ENCODE results near the gene RAPGEF4.

Gene RAPGEF4

GRCh38 chr2:172735582-172736423 lies at the start of gene RAPGEF4:
RAPGEF4 (plus strand) TSS chr2:172735845; CDS start chr2:172735984, 139 bp downstream.
- no peak for DNase-seq (ENCODE audit: low read depth)

GRCh38 chr2:172693037-172693436 lies 42.6 kb upstream of the RAPGEF4 start:
- peak; percentile 83 for DNase-seq (ENCODE audit: low read depth)

DNA sequence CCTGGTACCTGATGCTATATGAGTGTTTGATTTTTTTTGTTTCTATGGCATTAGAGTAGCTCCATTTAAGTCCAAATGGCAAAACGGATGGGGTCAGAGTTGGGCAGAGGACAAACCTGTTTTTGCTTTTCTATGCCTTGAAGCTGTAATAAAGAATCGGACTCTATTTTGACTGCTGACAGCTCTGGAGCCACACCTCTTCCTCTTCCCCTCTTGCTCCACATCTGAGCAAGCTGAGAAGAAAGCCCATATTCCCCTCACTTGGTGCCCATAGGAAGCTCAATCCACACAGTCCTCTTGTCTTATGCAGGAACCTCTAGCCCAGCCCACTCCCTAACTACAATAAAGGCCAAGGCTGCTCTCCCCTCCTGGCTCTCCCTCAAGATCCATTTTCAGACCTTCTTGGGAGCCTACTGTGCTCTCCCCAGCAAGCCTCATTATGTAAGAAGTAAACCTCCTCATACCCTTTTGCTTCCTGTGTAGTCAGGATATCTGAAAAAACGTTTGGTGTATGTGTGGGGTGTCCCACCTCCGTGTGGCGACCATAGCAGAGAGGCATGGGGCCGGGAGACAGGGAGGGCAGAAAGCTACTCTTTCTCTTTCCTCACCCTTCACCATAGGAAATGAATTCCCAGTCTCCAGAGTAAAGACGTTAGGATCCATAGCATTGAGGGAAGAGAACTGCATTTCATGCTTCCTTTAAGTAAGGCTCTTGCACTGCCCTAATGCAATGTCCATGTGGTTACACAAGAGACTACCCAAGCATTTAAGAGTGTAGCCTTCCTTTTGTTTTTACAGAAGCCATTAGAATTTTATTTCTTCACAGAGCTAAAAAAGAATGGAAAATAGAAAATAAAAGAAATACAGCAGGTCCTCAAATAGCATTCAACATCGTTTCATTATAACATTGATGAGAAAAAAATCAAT lies 41.9 kb upstream of the RAPGEF4 start:
- no peak for DNase-seq (ENCODE audit: low read depth)

GRCh38 chr2:172697296-172697695 lies 38.3 kb upstream of the RAPGEF4 start:
- no peak for DNase-seq (ENCODE audit: low read depth)

- peak; percentile 77 for DNase-seq (ENCODE audit: low read depth)
Observed at GRCh38 chr2:172698041-172698863, 37.4 kb upstream of the RAPGEF4 start.

GRCh38 chr2:172701250-172701649 lies 34.4 kb upstream of the RAPGEF4 start:
- DNase-seq (ENCODE audit: low read depth) = no peak

DNA sequence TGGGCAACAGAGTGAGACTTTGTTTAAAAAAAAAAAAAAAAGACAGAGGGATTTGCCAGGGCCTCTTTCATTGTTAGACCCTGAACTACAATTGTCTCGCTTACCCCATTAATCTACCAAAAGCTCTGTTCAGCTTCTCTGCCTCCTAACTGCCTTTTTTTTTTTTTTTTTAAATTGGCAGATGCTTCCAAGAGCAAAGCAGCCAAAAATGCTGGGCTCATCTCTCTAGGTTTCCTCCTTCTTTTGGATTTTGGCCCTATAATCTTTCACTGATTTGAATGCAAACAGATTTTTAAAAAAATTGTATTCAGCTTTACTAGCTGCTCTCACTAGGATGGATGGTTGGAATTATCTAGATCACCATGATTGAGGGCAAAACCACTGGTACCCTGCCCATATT lies 33.2 kb upstream of the RAPGEF4 start:
- no peak for DNase-seq (ENCODE audit: low read depth)

- DNase-seq (ENCODE audit: low read depth) = no peak
Observed at GRCh38 chr2:172704072-172704936, 31.3 kb upstream of the RAPGEF4 start.

- DNase-seq (ENCODE audit: low read depth) = no peak
Observed at GRCh38 chr2:172705352-172705751, 30.3 kb upstream of the RAPGEF4 start.

- no peak for DNase-seq (ENCODE audit: low read depth)
Observed at GRCh38 chr2:172708247-172708646, 27.4 kb upstream of the RAPGEF4 start.

DNA sequence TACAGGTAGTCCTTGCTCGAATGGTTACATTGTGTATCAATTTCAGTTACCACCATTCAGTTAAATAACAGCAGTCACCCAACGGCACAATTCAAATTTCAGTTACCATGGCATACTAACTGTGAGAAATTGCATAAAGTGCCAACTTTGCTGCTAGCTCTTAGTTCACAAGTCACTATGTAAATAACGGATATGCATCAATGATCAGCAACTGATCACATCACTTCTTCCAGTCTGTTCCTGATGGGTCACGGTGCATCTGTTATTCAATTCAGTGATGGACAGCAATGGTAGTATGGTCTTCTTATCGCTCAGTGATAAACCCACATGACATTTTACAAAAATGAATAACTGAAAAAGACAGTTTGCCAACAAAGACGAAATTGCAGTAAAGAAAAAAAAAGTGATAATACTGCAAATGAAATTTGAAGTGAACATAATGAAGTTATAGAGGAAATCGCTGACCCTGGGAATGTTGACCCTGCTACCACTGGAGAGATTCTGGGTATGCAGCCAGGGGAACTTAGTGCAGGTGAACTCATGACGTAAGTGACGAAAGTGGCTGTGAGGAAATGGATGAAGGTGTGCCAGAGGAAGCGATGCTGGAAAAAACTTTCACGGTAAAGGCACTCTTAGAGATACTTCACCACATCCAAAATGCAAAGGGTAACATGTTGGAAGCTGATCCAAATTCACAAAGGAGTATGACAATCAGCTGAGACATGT lies 25.9 kb upstream of the RAPGEF4 start:
- no peak for DNase-seq (ENCODE audit: low read depth)

- DNase-seq (ENCODE audit: low read depth) = peak; percentile 63
Observed at GRCh38 chr2:172710584-172711047, 25.0 kb upstream of the RAPGEF4 start.

GRCh38 chr2:172711110-172711509 lies 24.5 kb upstream of the RAPGEF4 start:
- no peak for DNase-seq (ENCODE audit: low read depth)

DNA sequence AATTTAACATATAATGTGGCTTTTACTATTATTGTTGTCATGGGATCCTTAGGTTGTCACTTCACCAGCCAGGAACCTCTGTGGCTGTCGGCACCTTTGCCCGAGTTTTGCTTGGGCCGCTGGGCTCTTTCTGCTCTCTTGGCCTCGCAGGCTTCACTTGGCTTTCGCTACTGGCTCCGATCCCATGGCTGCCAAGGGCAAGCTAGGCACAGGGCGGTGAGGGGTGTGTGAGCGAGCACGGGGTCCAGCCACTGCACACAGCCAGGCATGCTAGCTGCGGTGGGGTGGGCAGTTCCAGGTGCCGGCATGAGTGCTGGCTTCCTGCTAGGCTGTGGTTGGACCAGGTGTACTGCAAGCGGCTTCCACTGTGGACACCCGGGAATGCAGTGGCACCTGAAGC lies 23.4 kb upstream of the RAPGEF4 start:
- no peak for DNase-seq (ENCODE audit: low read depth)

GRCh38 chr2:172713365-172713875 lies 22.2 kb upstream of the RAPGEF4 start:
- no peak for DNase-seq (ENCODE audit: low read depth)

GRCh38 chr2:172722481-172722880 lies 13.2 kb upstream of the RAPGEF4 start:
- DNase-seq (ENCODE audit: low read depth) = no peak

DNA sequence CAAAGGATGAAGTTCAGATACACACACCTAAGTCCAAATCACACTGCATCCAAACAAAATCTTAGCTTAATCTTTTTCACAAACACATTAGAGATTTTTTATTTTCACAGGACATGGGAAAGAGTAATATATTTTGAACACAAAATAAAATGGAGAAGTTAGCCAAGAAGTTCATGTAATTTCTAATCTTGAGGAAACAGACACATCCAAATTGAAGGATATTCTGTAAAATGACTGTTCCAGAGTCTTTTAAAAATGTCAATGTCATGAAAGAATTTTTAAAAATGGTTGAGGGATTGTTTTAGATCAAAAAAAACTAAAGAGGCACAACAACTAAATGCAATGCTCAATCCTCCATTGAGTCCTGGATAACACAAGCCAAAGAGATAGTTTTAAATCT lies 12.4 kb upstream of the RAPGEF4 start:
- DNase-seq (ENCODE audit: low read depth) = no peak

- no peak for DNase-seq (ENCODE audit: low read depth)
Observed at GRCh38 chr2:172724724-172725123, 10.9 kb upstream of the RAPGEF4 start.

DNA sequence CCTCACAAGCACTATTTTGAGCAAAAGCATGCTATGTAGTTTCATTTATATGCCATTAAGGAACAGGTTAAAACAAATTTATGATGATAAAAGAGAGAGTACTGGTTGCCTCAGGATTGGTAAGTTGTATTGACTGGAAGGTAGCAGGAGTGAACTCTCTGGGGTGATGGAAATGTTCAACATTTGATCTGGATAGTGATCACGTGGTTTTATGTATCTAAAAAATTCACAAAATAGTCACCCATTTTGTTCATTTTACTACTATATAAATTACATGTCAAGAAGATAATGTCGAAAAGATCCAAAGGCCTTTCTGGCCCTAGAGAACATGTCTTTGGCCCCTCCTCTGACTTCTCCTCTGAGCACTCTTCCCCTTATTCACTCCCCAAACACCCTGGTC lies 10.4 kb upstream of the RAPGEF4 start:
- no peak for DNase-seq (ENCODE audit: low read depth)

- DNase-seq (ENCODE audit: low read depth) = no peak
Observed at GRCh38 chr2:172725746-172726145, 9.9 kb upstream of the RAPGEF4 start.
